Stimulated activated CD4-positive, alpha-beta T cell treated with anti-CD3 and anti-CD28 coated beads, TNF-alpha, amount 100 ng/mL, for 24 hours (primary cell): ENCODE data around the gene NPPC.
A peak's percentile ranks its signal among the peaks of the same experiment; 100 is the strongest.
"Not testable (repeated sequence)": the region's sequence is repeated elsewhere in the genome, so short reads cannot be mapped to it uniquely, and the experiment has no call there.

ENCODE experiments used
- DNase-seq, 3 experiments: peaks; one replicate each; pipeline ENCODE4 v3.0.0-alpha.2; 2020; ENCODE audit warnings: low read depth in 3 of 3

Gene NPPC

DNA sequence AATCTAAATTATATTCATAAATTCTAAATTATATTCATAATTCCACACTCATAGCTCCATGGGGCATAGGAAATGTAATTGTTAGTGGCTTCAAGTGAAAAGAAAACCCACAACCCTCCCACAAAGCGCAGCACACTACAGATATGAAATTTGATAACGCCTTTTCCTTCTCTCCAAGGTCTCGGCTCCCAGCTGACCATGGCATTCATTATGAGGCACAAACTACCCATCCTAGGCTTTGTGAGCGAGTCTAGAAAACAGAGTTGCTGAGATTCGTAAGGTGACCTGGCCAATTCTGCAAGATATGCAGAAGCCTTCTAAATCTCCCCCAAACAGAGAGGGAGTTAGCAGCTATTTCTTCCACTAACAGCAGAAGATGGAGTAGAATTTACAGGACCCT is 5.4 kb downstream of the NPPC start:
- no peak for DNase-seq

DNA sequence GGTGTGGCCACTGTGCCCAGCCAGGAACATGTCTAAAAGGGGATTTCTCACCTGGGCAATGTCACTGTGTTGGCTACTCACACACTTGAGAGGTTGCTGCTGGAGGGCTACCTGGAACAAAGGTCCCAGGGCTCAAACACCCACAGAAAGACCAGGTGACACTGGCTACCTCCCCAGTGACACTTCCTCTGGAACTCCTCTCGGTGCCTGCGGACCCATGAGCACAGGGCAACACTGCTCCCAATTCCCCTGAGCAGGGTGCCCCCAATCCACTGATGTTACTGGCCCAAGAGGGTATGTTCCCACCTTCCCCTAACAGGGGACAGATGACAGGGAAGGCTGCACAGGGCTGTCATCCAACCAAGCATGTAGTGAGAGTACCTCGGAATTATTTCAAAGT is 5.8 kb downstream of the NPPC start:
- no peak for DNase-seq

DNA sequence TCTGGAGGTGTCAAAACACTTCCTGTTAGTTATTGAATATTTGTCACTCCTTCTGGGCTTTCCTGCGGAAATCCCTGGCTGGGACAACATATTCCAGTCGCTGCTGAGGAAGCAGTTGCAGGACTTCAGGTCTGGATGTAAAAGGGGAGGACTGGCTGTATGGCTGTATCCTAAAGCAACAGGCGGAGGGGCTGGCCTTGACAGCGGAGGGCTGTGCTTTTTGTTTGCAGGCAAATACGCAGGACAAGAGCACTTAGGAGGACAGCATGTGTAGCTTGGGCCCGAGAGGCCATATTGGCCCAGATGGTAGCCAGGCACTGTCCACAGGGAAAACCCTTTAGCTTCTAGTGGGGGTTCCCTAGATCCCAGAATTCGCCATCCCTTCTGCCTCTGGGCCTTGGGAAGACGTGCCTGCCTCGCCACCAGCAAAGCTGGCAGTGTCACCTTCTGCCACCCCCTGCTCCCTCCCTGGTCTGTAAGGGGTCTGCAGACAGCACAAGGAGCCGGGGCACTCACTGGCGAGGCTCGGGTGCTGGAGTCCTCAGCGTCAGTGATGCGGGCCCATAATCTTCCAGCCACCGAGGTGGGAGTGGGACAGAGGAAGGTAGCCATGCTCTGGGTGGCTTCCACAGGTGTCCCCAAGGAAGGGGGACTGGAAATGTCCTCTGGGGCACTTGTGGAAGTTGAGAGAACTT is 6.7 kb downstream of the NPPC start:
- no peak for DNase-seq

- no peak for DNase-seq
Observed at GRCh38 chr2:231918501-231919330, 7.5 kb downstream of the NPPC start.

DNA sequence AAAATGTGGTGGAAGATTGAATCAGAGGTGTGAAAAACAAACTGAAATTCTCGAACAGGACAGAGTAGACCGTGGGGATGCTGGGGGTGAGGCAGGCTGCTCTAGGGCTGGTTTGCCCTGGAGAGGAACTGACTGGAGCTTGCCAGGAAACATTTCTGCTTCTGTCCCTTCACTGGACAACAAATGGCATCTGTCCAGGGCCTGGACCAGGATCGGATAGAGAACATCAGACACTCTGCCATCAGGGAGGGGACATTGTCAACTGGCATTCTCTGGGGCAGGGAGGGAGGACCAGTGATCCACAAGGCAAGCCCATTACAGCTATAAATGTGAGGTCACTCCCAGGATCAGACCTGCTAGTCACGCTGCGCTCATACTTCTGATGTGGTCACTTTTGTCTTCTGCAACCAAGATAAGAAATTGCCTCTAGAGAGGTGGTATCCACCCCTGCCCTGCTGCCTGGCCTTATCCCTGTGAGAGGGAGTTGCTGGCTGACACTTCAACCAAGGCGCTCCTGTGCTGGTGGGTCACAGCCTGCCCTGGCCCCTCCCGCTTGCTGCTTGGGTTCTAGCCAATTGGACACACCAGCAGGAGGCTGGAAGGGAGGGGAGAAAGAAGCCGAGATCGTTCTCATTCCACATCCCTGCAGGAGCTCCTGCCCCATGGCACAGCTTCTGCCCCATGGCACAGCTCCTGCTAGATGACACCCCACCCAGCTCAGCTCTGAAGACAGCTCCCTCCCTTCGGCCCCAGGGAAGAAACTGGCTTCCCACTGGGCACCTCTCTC is 8.7 kb downstream of the NPPC start:
- DNase-seq, result no peak

- no peak for DNase-seq
Observed at GRCh38 chr2:231914077-231914690, 12.0 kb downstream of the NPPC start.

GRCh38 chr2:231911381-231911780 is 14.8 kb downstream of the NPPC start:
- DNase-seq, result no peak

- no peak for DNase-seq
Observed at GRCh38 chr2:231910771-231911170, 15.4 kb downstream of the NPPC start.

GRCh38 chr2:231910161-231910560 is 16.0 kb downstream of the NPPC start:
- DNase-seq, result not testable (repeated sequence)

GRCh38 chr2:231909631-231910030 is 16.6 kb downstream of the NPPC start:
- DNase-seq, result no peak

DNA sequence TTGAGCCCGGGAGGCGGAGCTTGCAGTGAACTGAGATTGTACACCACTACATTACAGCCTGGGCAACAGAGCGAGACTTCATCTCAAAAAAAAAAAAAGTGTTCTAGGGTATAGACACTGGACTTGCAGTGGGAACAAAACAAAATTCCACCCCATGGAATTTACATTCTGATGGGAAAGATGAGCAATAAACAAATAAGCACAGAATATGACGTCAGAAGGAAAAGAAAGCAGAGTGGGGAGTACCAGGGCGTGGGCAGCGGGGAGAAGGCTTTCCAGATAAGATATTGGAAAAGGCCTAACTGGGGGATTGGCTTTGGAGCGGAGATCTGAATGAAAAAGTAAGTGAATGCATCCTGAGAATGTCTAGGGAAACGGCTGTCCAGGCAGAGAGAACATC is 17.6 kb downstream of the NPPC start:
- no peak for DNase-seq

DNA sequence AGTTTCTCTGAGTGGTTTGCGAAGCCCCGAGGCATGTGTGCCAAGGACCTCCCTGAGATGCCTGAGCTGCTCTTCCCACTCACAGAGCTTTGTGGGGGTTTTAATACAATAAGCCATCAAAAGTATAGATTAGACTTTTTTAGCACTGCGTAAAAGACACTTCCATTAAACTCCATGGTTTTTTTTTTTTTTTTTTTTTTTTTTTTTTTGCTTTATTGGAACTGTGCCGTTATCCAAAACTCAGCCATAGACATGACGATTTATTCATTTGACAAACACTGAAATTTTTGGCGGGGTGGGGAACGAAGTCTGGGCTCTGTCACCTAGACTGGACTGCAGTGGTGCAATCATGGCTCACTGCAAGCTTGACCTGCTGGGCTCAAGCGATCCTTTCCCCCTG is 18.4 kb downstream of the NPPC start:
- no peak for DNase-seq

DNA sequence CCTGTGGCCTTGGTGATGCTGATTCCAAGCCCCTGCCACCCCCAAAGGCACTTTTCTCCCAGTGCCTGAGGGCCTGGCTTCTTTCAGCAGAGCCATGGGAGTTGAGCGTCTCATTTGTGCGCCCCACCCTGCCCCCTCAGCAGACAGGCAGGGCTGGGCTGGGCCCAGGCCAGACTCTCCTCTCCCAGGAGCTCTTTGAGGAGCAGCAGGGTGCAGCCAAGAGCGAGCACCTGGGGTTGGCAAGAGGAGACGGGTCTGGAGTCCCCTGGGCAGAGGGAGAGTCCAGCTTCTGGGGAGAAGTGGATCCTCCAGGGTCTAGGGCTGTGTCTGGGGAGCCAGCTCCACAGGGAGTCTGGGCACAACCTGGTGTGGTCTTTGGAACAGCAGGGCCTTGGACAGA is 21.2 kb downstream of the NPPC start:
- DNase-seq, result no peak

DNA sequence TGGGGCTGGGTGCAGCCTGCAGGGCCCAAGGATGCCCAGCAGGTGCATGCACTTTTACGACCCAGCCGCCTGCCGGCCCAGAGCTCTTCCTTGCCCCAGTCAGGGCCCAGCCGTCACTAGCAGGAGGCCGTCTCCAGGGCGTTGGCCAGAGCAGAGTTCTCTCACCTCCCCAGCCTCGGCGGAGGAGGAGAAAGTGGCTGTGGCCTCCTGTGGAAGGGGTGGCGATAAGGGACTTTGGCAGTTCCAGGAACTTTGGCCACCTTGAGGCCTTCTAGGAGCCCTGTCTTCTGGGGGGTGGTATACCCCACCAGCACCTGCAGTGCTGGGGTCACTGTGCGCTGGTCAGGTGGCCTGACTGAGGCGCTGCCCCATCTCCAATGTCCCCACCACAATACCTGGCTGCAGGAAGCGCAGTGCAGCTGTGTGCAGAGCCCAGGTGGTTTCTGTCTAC is 22.0 kb downstream of the NPPC start:
- no peak for DNase-seq

DNA sequence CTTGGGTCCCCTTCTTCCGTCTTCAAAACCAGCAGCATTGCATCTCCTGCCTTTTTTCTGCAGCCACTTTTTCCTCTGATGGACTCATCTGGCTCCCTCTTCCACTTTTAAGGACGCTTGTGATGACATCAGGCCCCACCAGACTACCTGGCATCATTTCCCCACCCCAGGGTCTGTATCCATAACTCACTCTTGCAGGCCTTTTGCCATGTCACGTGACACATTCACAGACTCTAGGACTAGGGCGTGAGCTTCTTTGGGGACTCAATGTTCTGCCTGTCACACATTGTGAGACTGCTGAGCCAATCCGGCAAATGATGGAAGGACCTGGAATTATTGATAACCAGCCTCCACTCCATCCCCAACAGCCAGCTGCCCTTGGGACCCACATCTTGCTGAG is 23.6 kb downstream of the NPPC start:
- DNase-seq, result no peak

GRCh38 chr2:231900972-231901371 is 25.2 kb downstream of the NPPC start:
- no peak for DNase-seq

DNA sequence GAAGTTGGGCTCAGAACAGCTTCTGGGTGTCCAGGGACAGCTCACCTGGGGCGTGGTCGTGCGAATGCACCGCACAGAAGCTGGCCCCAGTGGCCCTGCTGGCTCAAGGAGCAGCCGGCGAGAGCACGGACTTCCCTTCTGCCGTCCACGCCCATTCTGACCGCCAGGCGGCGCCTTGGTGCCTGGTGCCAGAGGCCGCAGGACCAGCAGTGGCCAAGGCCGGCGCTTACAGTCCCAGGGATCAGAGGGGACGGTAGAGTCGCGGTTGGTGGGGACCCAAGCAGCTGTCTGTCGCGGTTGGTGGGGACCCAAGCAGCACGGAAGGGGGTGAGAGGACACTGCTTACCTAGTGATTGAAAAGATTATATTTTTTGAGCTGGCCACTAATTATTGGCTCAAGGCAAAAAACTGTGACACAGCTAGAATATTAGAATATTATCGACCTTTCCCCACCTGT is 25.7 kb downstream of the NPPC start:
- DNase-seq, result peak; percentile 12 to 66 (median 24)

DNA sequence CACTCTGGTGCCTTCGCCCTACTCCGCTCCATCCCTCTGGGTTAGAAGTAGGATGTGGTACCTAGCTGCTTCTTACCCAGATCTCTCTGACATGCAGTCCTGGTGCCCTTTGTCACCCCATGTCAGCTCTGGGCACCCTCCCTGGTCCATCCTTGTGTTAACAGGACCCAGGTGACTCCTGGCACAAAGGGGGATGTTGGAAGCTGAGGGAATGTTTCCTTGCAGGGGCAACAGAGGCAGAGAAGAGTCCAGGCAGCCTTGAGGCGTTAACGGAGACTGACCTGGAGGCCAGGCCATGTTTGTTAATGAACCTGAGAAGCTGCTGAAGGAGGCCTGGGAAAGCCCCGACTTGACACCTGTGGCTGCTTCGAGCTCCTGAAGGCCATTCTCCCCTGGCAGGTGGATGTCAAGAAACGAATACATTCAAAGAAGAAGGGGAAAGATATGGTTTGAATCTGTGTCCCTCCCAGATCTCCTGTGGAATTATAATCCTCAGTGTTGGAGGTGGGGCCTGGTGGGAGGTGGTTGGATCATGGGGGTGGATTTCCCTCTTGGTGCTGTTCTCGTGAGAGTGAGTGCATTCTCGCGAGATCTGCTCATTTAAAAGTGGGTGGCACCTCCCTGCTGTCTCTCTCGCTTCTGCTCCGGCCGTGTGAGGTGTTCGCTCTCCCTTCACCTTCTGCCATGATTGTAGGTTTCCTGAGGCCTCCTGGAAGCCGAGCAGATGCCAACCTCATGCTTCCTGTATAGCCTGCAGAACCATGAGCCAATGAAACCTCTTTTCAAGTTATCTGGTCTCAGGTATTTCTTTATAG is 31.4 kb downstream of the NPPC start:
- DNase-seq, result no peak

GRCh38 chr2:231891514-231891905 is 34.7 kb downstream of the NPPC start:
- DNase-seq, result no peak

GRCh38 chr2:231890896-231891513 is 35.2 kb downstream of the NPPC start:
- no peak for DNase-seq

DNA sequence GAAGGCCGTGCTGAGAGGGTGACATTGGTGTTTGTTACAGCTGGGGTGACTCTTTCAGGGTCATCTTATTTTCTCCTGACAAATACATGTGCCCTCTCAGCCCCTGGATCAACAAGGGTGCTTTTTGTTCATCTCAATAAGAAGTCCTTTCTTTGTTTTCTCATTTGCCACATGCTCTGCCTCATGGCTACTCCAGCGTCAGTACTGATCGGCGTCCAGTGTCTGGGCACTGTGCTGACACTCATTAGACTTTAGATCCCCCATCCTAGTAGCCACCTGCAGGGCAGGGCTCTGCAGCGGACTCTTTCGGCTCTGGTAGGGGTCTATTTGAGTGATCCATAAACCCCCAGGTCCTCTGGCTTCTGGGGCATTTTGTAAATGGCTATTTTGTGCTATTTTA is 38.4 kb downstream of the NPPC start:
- DNase-seq, result no peak
